Astrocyte (in vitro differentiated cells and primary cell): Measurements from ENCODE around the gene ZNF689. TPM values are rescaled to one million over a fixed set of nuclear protein-coding genes. Genes with fewer than 3 reads are reported as not detected.
A peak's percentile ranks its signal among the peaks of the same experiment; 100 is the strongest.
"Not testable (repeated sequence)": the region's sequence is repeated elsewhere in the genome, so short reads cannot be mapped to it uniquely, and the experiment has no call there.

Experiments used
- DNase-seq: peaks from one replicate; pipeline ENCODE4 v3.0.0-alpha.2; 2010; ENCODE audit warnings: low read depth
- FAIRE-seq: peaks from 2 replicates; lab custom pipeline; 2011; peaks lifted over from hg19 to GRCh38; lab: Jason Lieb, UNC
- H2AFZ ChIP-seq: 2 replicates; pipeline ENCODE4 v1.6.0; 2012; ENCODE audit warnings: low read depth, low read length, inconsistent platforms
- H3K27ac ChIP-seq: 2 replicates; pipeline ENCODE4 v1.5.1; 2011; ENCODE audit warnings: low read depth, low read length, inconsistent platforms
- H3K27me3 ChIP-seq: 2 replicates; pipeline ENCODE4 v1.6.0; 2011; ENCODE audit warnings: low read length, inconsistent platforms; ENCODE audit not compliant: insufficient read depth
- H3K36me3 ChIP-seq: 2 replicates; pipeline ENCODE4 v1.5.1; 2011; ENCODE audit warnings: low read length, inconsistent platforms; ENCODE audit not compliant: insufficient read depth
- H3K4me1 ChIP-seq: 2 replicates; pipeline ENCODE4 v1.5.1; 2011; ENCODE audit warnings: low read length, inconsistent platforms; ENCODE audit not compliant: insufficient read depth
- H3K4me2 ChIP-seq: 2 replicates; pipeline ENCODE4 v1.6.0; 2012; ENCODE audit warnings: low read length, inconsistent platforms
- H3K4me3 ChIP-seq: 2 replicates; pipeline ENCODE4 v1.5.1; 2011; ENCODE audit warnings: low read depth, mild to moderate bottlenecking, low read length, inconsistent platforms; ENCODE audit not compliant: insufficient read depth
- H3K79me2 ChIP-seq: 2 replicates; pipeline ENCODE4 v1.6.0; 2012; ENCODE audit warnings: mild to moderate bottlenecking, low read length, inconsistent platforms; ENCODE audit not compliant: insufficient read depth
- H3K9ac ChIP-seq: 2 replicates; pipeline ENCODE4 v1.6.0; 2012; ENCODE audit warnings: mild to moderate bottlenecking, low read length, inconsistent platforms
- H3K9me3 ChIP-seq: 2 replicates; pipeline ENCODE4 v1.5.1; 2012; ENCODE audit warnings: low read depth, mild to moderate bottlenecking, low read length, inconsistent platforms; ENCODE audit not compliant: insufficient read depth
- H4K20me1 ChIP-seq: 2 replicates; pipeline ENCODE4 v1.6.0; 2012; ENCODE audit warnings: low read length, inconsistent platforms; ENCODE audit not compliant: insufficient read depth
- H3K27ac Mint-ChIP-seq: one replicate; pipeline ENCODE4 v1.8.0; 2021; ENCODE audit warnings: mild to moderate bottlenecking, mixed read lengths; ENCODE audit not compliant: unreplicated experiment
- H3K27me3 Mint-ChIP-seq: one replicate; pipeline ENCODE4 v1.8.0; 2021; ENCODE audit warnings: low read depth, mixed read lengths; ENCODE audit not compliant: unreplicated experiment
- H3K36me3 Mint-ChIP-seq: one replicate; pipeline ENCODE4 v1.8.0; 2021; ENCODE audit warnings: low read depth, mixed read lengths; ENCODE audit not compliant: unreplicated experiment
- H3K4me1 Mint-ChIP-seq: one replicate; pipeline ENCODE4 v1.8.0; 2021; ENCODE audit warnings: low read depth, mixed read lengths; ENCODE audit not compliant: unreplicated experiment
- H3K4me3 Mint-ChIP-seq: one replicate; pipeline ENCODE4 v1.8.0; 2021; ENCODE audit warnings: mild to moderate bottlenecking, moderate library complexity, mixed read lengths; ENCODE audit not compliant: unreplicated experiment
- H3K9me3 Mint-ChIP-seq: one replicate; pipeline ENCODE4 v1.8.0; 2021; ENCODE audit warnings: mild to moderate bottlenecking, mixed read lengths; ENCODE audit not compliant: unreplicated experiment
- CTCF ChIP-seq: IDR thresholded peaks from 2 replicates; pipeline ENCODE4 v1.5.1; 2011; ENCODE audit warnings: low read depth, mild to moderate bottlenecking, inconsistent platforms, low read length, moderate library complexity; ENCODE audit not compliant: insufficient read depth
- EZH2 ChIP-seq: IDR thresholded peaks from 2 replicates; pipeline ENCODE4 v1.6.1; 2012; ENCODE audit warnings: mild to moderate bottlenecking, low read length, inconsistent platforms; ENCODE audit not compliant: insufficient read depth
- total RNA-seq: library from RNA; stranded (reverse); gene quantifications from 2 replicates; pipeline ENCODE4 v1.2.1, GENCODE V29; 2021

ZNF689 gene
- total RNA-seq, 1 donor from 2014 or later: 7.5 TPM

DNA sequence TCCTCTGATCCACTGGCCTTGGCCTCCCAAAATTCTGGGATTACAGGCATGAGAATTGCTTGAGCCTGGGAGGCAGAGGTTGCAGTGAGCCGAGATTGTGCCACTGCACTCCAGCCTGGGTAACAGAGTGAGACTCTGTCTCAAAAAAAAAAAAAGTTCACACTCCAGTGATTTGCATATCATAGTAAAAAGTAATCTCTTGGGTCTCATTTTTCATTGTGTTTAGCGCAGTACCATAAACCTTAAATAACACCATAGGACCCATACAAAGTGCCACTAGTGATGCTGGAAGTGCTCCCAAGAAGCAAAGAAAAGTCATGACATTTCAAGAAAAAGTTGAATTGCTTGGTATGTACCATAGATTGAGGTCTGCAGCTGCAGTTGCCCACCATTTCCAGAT, 20.6 kb downstream of the ZNF689 start:
- H3K79me2 ChIP-seq: peaks cover 13% of the 10 kb centered on the region
- H3K36me3 Mint-ChIP-seq, H3K4me3 ChIP-seq, H3K4me3 Mint-ChIP-seq, H3K4me1 Mint-ChIP-seq, H3K9ac ChIP-seq, H3K9me3 Mint-ChIP-seq, H3K4me1 ChIP-seq, H3K27ac ChIP-seq, H3K36me3 ChIP-seq, H3K27ac Mint-ChIP-seq, H3K27me3 Mint-ChIP-seq, H4K20me1 ChIP-seq, H3K9me3 ChIP-seq, FAIRE-seq, H3K27me3 ChIP-seq, DNase-seq, H2AFZ ChIP-seq, H3K4me2 ChIP-seq: not testable (repeated sequence)

- Histone ChIP-seq H3K9ac (no peak overlapping the region), H4K20me1 (no peaks in the 10 kb centered on the region), H2AFZ (no peak overlapping the region), H3K4me3 (no peak overlapping the region), H3K4me1 (peaks cover 8% of the 10 kb centered on the region), H3K9me3 (no peaks in the 10 kb centered on the region), H3K4me2 (no peak overlapping the region), H3K27me3 (no peaks in the 10 kb centered on the region), H3K27ac (no peak overlapping the region), H3K79me2 (peaks cover 21% of the 10 kb centered on the region), H3K36me3 (no peaks in the 10 kb centered on the region)
- DNase-seq: no peak
- Mint-ChIP-seq H3K27ac (no peak overlapping the region), H3K4me1 (no peaks in the 10 kb centered on the region), H3K9me3 (no peaks in the 10 kb centered on the region), H3K4me3 (no peak overlapping the region), H3K36me3 (peaks cover 2% of the 10 kb centered on the region), H3K27me3 (no peaks in the 10 kb centered on the region)
- TF ChIP-seq CTCF (no peak), EZH2 (no peak)
- no peak for FAIRE-seq
Measured at GRCh38 chr16:30588651-30589050, 21.5 kb downstream of the ZNF689 start.

GRCh38 chr16:30585400-30586191, 24.6 kb downstream of the ZNF689 start, which contains the start of gene ZNF785:
Gene ZNF785, minus strand, starts transcription at chr16:30585697. Its CDS starts 86 bp downstream, at chr16:30585611.
- peaks cover 43% of the 10 kb centered on the region for H3K79me2 ChIP-seq
- Mint-ChIP-seq H3K4me1 (no peaks in the 10 kb centered on the region), H3K9me3 (no peaks in the 10 kb centered on the region), H3K27ac (peak within 1 kb of the TSS; percentile 80), H3K4me3 (peak within 1 kb of the TSS; percentile 93), H3K27me3 (no peaks in the 10 kb centered on the region), H3K36me3 (peaks cover 10% of the 10 kb centered on the region)
- FAIRE-seq: peak; percentile 49
- peaks cover 5% of the 10 kb centered on the region for H4K20me1 ChIP-seq
- peak within 1 kb of the TSS; percentile 65 for H3K4me3 ChIP-seq
- H2AFZ ChIP-seq: peak within 1 kb of the TSS; percentile 77
- H3K36me3 ChIP-seq: peaks cover 2% of the 10 kb centered on the region
- TF ChIP-seq CTCF (peak; percentile 3), EZH2 (no peak)
- no peaks in the 10 kb centered on the region for H3K9me3 ChIP-seq
- peak within 1 kb of the TSS; percentile 89 for H3K4me2 ChIP-seq
- H3K27ac ChIP-seq: peak within 1 kb of the TSS; percentile 67
- DNase-seq: peak; percentile 99
- H3K27me3 ChIP-seq: no peaks in the 10 kb centered on the region
- H3K9ac ChIP-seq: peak within 1 kb of the TSS; percentile 89
- H3K4me1 ChIP-seq: peaks cover 8% of the 10 kb centered on the region
